ENCODE data around the gene CAMK4. TPM values are rescaled to one million over a fixed set of nuclear protein-coding genes. Genes with fewer than 3 reads are reported as not detected.

The CAMK4 gene
- total and polyA plus RNA-seq, 2 experiments from 2014 or later: 4.2 to 7.3 TPM

- TF ChIP-seq ZNF462 (CRISPR knock-in tag; IDR thresholded peaks at IDR 0.05) (no peak), JUNB (IDR thresholded peaks at IDR 0.05; ENCODE audit: unreplicated experiment) (no peak)
These were observed 3.1 kb downstream of the CAMK4 start (continued) for GRCh38 chr5:111227226-111227782.

GRCh38 chr5:111227801-111228200 lies 3.6 kb downstream of the CAMK4 start:
- H3K9me3 Mint-ChIP-seq: no peaks in the 10 kb centered on the region
- DNase-seq (ENCODE audit: low spot score) (peak; percentile 33), ATAC-seq (no peak)
- no peaks in the 10 kb centered on the region for H4K20me1 ChIP-seq (replicated peaks; ENCODE audit: insufficient read depth)
- peaks cover 10% of the 10 kb centered on the region for H3K27me3 Mint-ChIP-seq (ENCODE audit: insufficient read depth, low read depth, poor library complexity)
- peaks cover 8% of the 10 kb centered on the region; the same call in 1 of the 2 replicates for H3K4me1 ChIP-seq (ENCODE audit: insufficient read depth)
- no peak overlapping the region for H3K27ac Mint-ChIP-seq
- H3K27me3 ChIP-seq (ENCODE audit: insufficient read depth): peaks cover 24% of the 10 kb centered on the region
- no peak overlapping the region for H3K27ac ChIP-seq (ENCODE audit: low read depth)
- no peak overlapping the region for H2AFZ ChIP-seq
- no peak overlapping the region for H3K4me3 ChIP-seq
- no peaks in the 10 kb centered on the region for H3K9me2 ChIP-seq (ENCODE audit: insufficient read depth)
- H3K36me3 ChIP-seq (ENCODE audit: insufficient read depth): no peaks in the 10 kb centered on the region
- H3K4me1 Mint-ChIP-seq: peaks cover 25% of the 10 kb centered on the region
- no peaks in the 10 kb centered on the region for H3F3A ChIP-seq (replicated peaks; ENCODE audit: low read depth)
- no peak overlapping the region for H3K4me3 Mint-ChIP-seq
- H3K36me3 Mint-ChIP-seq (ENCODE audit: low read depth): no peaks in the 10 kb centered on the region; the same call in 2 of the 3 replicates
- no peak overlapping the region for H3K4me2 ChIP-seq
- no peaks in the 10 kb centered on the region for H3K79me2 ChIP-seq (replicated peaks; ENCODE audit: insufficient read depth)
- TF ChIP-seq ZNF331 (CRISPR knock-in tag; IDR thresholded peaks at IDR 0.05; ENCODE audit: low read depth) (no peak), ZNF462 (CRISPR knock-in tag; IDR thresholded peaks at IDR 0.05) (no peak), NANOG (IDR thresholded peaks at IDR 0.05; ENCODE audit: borderline replicate concordance) (no peak), STAT1 (IDR thresholded peaks at IDR 0.05; ENCODE audit: unreplicated experiment) (no peak), EZH2phosphoT487 (IDR thresholded peaks at IDR 0.05; ENCODE audit: unreplicated experiment) (no peak), EZH2 (IDR thresholded peaks at IDR 0.05; ENCODE audit: low read depth, unreplicated experiment) (no peak), ETS1 (IDR thresholded peaks at IDR 0.05) (no peak), JUNB (IDR thresholded peaks at IDR 0.05; ENCODE audit: unreplicated experiment) (no peak)
